CD4-positive, alpha-beta T cell treated with Interleukin-6 at 100 ng/mL for 8 hours (primary cell): ENCODE measurements around the gene PRDM16.

Experiments
- DNase-seq: peaks from one replicate; pipeline ENCODE4 v3.0.0-alpha.2; 2020; ENCODE audit warnings: mixed read lengths, low spot score

PRDM16 gene

GRCh38 chr1:3451994-3452865 lies 383.2 kb downstream of the PRDM16 start:
- DNase-seq: no peak

- DNase-seq: no peak
These were observed 383.8 kb downstream of the PRDM16 start for GRCh38 chr1:3452866-3453175.

- peak; percentile 65 for DNase-seq
These were observed 384.3 kb downstream of the PRDM16 start for GRCh38 chr1:3453203-3453761.

- DNase-seq: peak; percentile 17
These were observed 385.1 kb downstream of the PRDM16 start, which contains the start of gene ARHGEF16 for GRCh38 chr1:3453891-3454810. TSS of gene ARHGEF16 (plus strand) at chr1:3454665. CDS start at chr1:3463085, 8,420 bp downstream.

GRCh38 chr1:3454811-3455618 lies 386.0 kb downstream of the PRDM16 start:
- DNase-seq: no peak

GRCh38 chr1:3455670-3456448 lies 386.9 kb downstream of the PRDM16 start:
- DNase-seq: no peak

- DNase-seq: no peak
These were observed 387.5 kb downstream of the PRDM16 start for GRCh38 chr1:3456449-3456963.

GRCh38 chr1:3456964-3457909 lies 388.2 kb downstream of the PRDM16 start:
- DNase-seq: no peak

GRCh38 chr1:3457910-3458883 lies 389.2 kb downstream of the PRDM16 start:
- DNase-seq: no peak

GRCh38 chr1:3459051-3459908 lies 390.3 kb downstream of the PRDM16 start:
- DNase-seq: no peak

GRCh38 chr1:3459940-3460671 lies 391.1 kb downstream of the PRDM16 start:
- no peak for DNase-seq

GRCh38 chr1:3460672-3461131 lies 391.7 kb downstream of the PRDM16 start:
- no peak for DNase-seq

- no peak for DNase-seq
These were observed 392.4 kb downstream of the PRDM16 start for GRCh38 chr1:3461238-3461933.

- no peak for DNase-seq
These were observed 392.9 kb downstream of the PRDM16 start for GRCh38 chr1:3461934-3462275.

GRCh38 chr1:3462356-3463012 lies 393.5 kb downstream of the PRDM16 start:
- no peak for DNase-seq

- no peak for DNase-seq
These were observed 394.0 kb downstream of the PRDM16 start for GRCh38 chr1:3463013-3463385.
